Endothelial cell of umbilical vein (primary cell): ENCODE data around the gene RPS13.
"Not testable (repeated sequence)": the region's sequence is repeated elsewhere in the genome, so short reads cannot be mapped to it uniquely, and the experiment has no call there.

Source experiments
- EZH2 ChIP-seq: IDR thresholded peaks from 2 replicates; pipeline ENCODE4 v1.6.1; 2012; ENCODE audit warnings: borderline replicate concordance, low read depth, mild to moderate bottlenecking, moderate library complexity, low read length, inconsistent platforms; ENCODE audit not compliant: severe bottlenecking
- POLR2A ChIP-seq: IDR thresholded peaks from 2 replicates; pipeline ENCODE4 v1.6.1; 2012; ENCODE audit warnings: low read depth, mild to moderate bottlenecking, control low read depth, low read length
- POLR2AphosphoS5 ChIP-seq: IDR thresholded peaks from 2 replicates; pipeline ENCODE4 v1.6.1; 2012; ENCODE audit warnings: low read depth, mild to moderate bottlenecking, control low read depth, low read length, moderate library complexity; ENCODE audit not compliant: insufficient read depth
- TF ChIP-seq, protein P1 (sequence below), 2 donors: IDR thresholded peaks; 1 replicate in 1 of 2; 2 replicates in 1 of 2; pipeline ENCODE4 v1.5.1; 2011; ENCODE audit warnings: low read length in 2 of 2, mild to moderate bottlenecking in 2 of 2, moderate library complexity in 2 of 2, control low read depth in 1 of 2, inconsistent platforms in 1 of 2, low read depth in 1 of 2; ENCODE audit not compliant: insufficient read depth in 1 of 2; ENCODE audit errors: extremely low read depth in 1 of 2
- TF ChIP-seq, protein P2 (sequence below): IDR thresholded peaks from 2 replicates; pipeline ENCODE4 v1.6.1; 2011; ENCODE audit not compliant: insufficient read depth, insufficient read length

DNA sequence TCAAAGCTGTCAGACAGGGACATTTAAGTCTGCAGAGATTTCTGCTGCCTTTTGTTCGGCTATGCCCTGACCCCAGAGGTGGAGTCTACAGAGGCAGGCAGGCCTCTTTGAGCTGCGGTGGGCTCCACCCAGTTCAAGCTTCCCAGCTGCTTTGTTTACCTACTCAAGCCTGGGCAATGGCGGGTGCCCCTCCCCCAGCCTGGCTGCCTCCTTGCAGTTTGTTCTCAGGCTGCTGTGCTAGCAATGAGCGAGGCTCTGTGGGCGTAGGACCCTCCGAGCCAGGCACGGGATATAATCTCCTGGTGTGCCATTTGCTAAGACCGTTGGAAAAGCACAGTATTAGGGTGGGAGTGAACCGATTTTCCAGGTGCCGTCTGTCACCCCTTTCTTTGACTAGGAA, 43.4 kb downstream of the RPS13 start:
- TF ChIP-seq EZH2, POLR2A, POLR2AphosphoS5: not testable (repeated sequence)
- TF ChIP-seq, protein P1, sequence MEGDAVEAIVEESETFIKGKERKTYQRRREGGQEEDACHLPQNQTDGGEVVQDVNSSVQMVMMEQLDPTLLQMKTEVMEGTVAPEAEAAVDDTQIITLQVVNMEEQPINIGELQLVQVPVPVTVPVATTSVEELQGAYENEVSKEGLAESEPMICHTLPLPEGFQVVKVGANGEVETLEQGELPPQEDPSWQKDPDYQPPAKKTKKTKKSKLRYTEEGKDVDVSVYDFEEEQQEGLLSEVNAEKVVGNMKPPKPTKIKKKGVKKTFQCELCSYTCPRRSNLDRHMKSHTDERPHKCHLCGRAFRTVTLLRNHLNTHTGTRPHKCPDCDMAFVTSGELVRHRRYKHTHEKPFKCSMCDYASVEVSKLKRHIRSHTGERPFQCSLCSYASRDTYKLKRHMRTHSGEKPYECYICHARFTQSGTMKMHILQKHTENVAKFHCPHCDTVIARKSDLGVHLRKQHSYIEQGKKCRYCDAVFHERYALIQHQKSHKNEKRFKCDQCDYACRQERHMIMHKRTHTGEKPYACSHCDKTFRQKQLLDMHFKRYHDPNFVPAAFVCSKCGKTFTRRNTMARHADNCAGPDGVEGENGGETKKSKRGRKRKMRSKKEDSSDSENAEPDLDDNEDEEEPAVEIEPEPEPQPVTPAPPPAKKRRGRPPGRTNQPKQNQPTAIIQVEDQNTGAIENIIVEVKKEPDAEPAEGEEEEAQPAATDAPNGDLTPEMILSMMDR (IDR thresholded peaks at IDR 0.05; ENCODE audit: extremely low read depth in 1 of 2, insufficient read depth in 1 of 2, low read depth in 1 of 2, low read length in 2 of 2), result not testable (repeated sequence)
- TF ChIP-seq, protein P2, sequence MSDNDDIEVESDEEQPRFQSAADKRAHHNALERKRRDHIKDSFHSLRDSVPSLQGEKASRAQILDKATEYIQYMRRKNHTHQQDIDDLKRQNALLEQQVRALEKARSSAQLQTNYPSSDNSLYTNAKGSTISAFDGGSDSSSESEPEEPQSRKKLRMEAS, result not testable (repeated sequence)
